H1 (cell line): ENCODE data around the gene ADCY5. TPM values are rescaled to one million over a fixed set of nuclear protein-coding genes. Genes with fewer than 3 reads are reported as not detected.
A peak's percentile ranks its signal among the peaks of the same experiment; 100 is the strongest.

Experiments
- CTCF ChIA-PET: fragments of 300-600 bp; sonication (Branson Sonifier 250); formaldehyde crosslinking; loops from one replicate; lab custom pipeline; 2021; ENCODE audit not compliant: partially characterized antibody; lab: Charles Lee
- POLR2A ChIA-PET: fragments of 300-600 bp; sonication (Branson Sonifier 250); formaldehyde crosslinking; loops from one replicate; lab custom pipeline; 2021; ENCODE audit warnings: inconsistent platforms; ENCODE audit not compliant: partially characterized antibody; lab: Charles Lee
- DNase-seq, 2 experiments: peaks; one replicate each; pipeline versions ENCODE4 v3.0.0 to v3.0.0-alpha.2; 2010 to 2022; ENCODE audit warnings: low spot score in 2 of 2, low read depth in 1 of 2, mixed read lengths in 1 of 2
- FAIRE-seq: peaks from 2 replicates; lab custom pipeline; 2011; peaks lifted over from hg19 to GRCh38; lab: Jason Lieb, UNC
- H2AFZ ChIP-seq: 2 replicates; pipeline ENCODE4 v1.8.1; 2012; ENCODE audit warnings: low read length, inconsistent platforms
- H2AK5ac ChIP-seq: 2 replicates; pipeline ENCODE4 v1.6.1; 2013; ENCODE audit warnings: low read depth, low read length
- H2BK120ac ChIP-seq: replicated peaks from 2 replicates; pipeline ENCODE3; 2013; ENCODE audit warnings: low read depth, low read length, inconsistent platforms
- H2BK12ac ChIP-seq: 2 replicates; pipeline ENCODE4 v1.6.1; 2013; ENCODE audit warnings: low read depth, low read length
- H2BK15ac ChIP-seq: 2 replicates; pipeline ENCODE4 v1.6.1; 2013; ENCODE audit warnings: low read length
- H2BK20ac ChIP-seq: 2 replicates; pipeline ENCODE4 v1.6.1; 2013; ENCODE audit warnings: low read length
- H2BK5ac ChIP-seq: 2 replicates; pipeline ENCODE4 v1.6.1; 2013; ENCODE audit warnings: low read depth, low read length
- H3K14ac ChIP-seq: 2 replicates; pipeline ENCODE4 v1.6.1; 2013; ENCODE audit warnings: inconsistent platforms; ENCODE audit not compliant: insufficient read length
- H3K18ac ChIP-seq: 2 replicates; pipeline ENCODE4 v1.6.1; 2013; ENCODE audit warnings: low read length; ENCODE audit errors: extremely low read depth
- H3K23ac ChIP-seq: 2 replicates; pipeline ENCODE4 v1.6.1; 2013; ENCODE audit warnings: inconsistent platforms; ENCODE audit not compliant: insufficient read length
- H3K23me2 ChIP-seq: 2 replicates; pipeline ENCODE4 v1.6.1; 2013; ENCODE audit warnings: low read depth, low read length
- H3K27ac ChIP-seq: 2 replicates; pipeline ENCODE4 v1.6.1; 2011; ENCODE audit warnings: low read depth, low read length, inconsistent platforms
- H3K27me3 ChIP-seq, 4 experiments: replicated peaks in 1 of 4; 1 replicate in 1 of 4; 2 replicates in 3 of 4; pipeline versions ENCODE4 v1.6.1 to v1.8.1; 2011 to 2013; ENCODE audit warnings: low read length in 3 of 4, mild to moderate bottlenecking in 3 of 4, inconsistent platforms in 2 of 4, mixed read lengths in 2 of 4, moderate library complexity in 1 of 4; ENCODE audit not compliant: control insufficient read depth in 3 of 4, insufficient read depth in 3 of 4; ENCODE audit errors: extremely low read depth in 1 of 4
- H3K36me3 ChIP-seq, 4 experiments: 2 replicates each; pipeline versions ENCODE4 v1.6.1 to v1.8.1; 2011 to 2013; ENCODE audit warnings: mild to moderate bottlenecking in 4 of 4, low read length in 3 of 4, moderate library complexity in 2 of 4, control low read depth in 1 of 4, inconsistent platforms in 1 of 4; ENCODE audit not compliant: insufficient read depth in 4 of 4, control insufficient read depth in 2 of 4
- H3K4ac ChIP-seq: replicated peaks from 2 replicates; pipeline ENCODE3; 2013; ENCODE audit warnings: low read length, low read depth, mixed read lengths, inconsistent platforms; ENCODE audit not compliant: insufficient read length
- H3K4me1 ChIP-seq, 4 experiments: replicated peaks in 1 of 4; 1 replicate in 1 of 4; 2 replicates in 3 of 4; pipeline versions ENCODE4 v1.6.1 to v1.8.1; 2011 to 2013; ENCODE audit warnings: low read length in 3 of 4, inconsistent platforms in 2 of 4, mixed read lengths in 1 of 4; ENCODE audit not compliant: insufficient read depth in 4 of 4, control insufficient read depth in 3 of 4
- H3K4me2 ChIP-seq, 2 experiments: 2 replicates each; pipeline versions ENCODE4 v1.6.1 to v1.8.1; 2011 to 2013; ENCODE audit warnings: low read depth in 2 of 2, low read length in 2 of 2, control low read depth in 1 of 2, inconsistent platforms in 1 of 2, mild to moderate bottlenecking in 1 of 2; ENCODE audit not compliant: insufficient read depth in 1 of 2
- H3K4me3 ChIP-seq, 4 experiments: fragments of 200-600, 300-600 bp in 1 of 4; sonication (generic), shearing (Covaris generic), sonication (Bioruptor Twin) in 1 of 4; 2 replicates each; pipeline versions ENCODE4 v1.5.1 to v1.8.1; 2011 to 2016; ENCODE audit warnings: low read length in 4 of 4, low read depth in 3 of 4, control low read depth in 2 of 4, inconsistent platforms in 2 of 4, mild to moderate bottlenecking in 2 of 4, mixed read lengths in 1 of 4, moderate library complexity in 1 of 4; ENCODE audit not compliant: insufficient read depth in 2 of 4; ENCODE audit errors: extremely low read depth in 1 of 4
- H3K56ac ChIP-seq: replicated peaks from 2 replicates; pipeline ENCODE3; 2013; ENCODE audit warnings: low read depth, mild to moderate bottlenecking, mixed read lengths, low read length, inconsistent platforms; ENCODE audit not compliant: insufficient read length
- H3K79me1 ChIP-seq: 2 replicates; pipeline ENCODE4 v1.6.1; 2013; ENCODE audit warnings: low read depth, low read length, control low read depth
- H3K79me2 ChIP-seq, 2 experiments: 2 replicates each; pipeline versions ENCODE4 v1.6.1 to v1.8.1; 2012 to 2013; ENCODE audit warnings: low read length in 2 of 2, mild to moderate bottlenecking in 2 of 2, inconsistent platforms in 1 of 2; ENCODE audit not compliant: insufficient read depth in 2 of 2, control insufficient read depth in 1 of 2
- H3K9ac ChIP-seq, 4 experiments: replicated peaks in 1 of 4; 1 replicate in 1 of 4; 2 replicates in 3 of 4; pipeline versions ENCODE4 v1.6.1 to v1.8.1; 2011 to 2013; ENCODE audit warnings: low read depth in 3 of 4, low read length in 3 of 4, control low read depth in 2 of 4, mild to moderate bottlenecking in 2 of 4, moderate library complexity in 2 of 4, inconsistent platforms in 1 of 4; ENCODE audit errors: extremely low read depth in 1 of 4
- H3K9me3 ChIP-seq, 2 experiments: 2 replicates each; pipeline versions ENCODE4 v1.6.1 to v1.8.1; 2012 to 2013; ENCODE audit warnings: mild to moderate bottlenecking in 2 of 2, moderate library complexity in 2 of 2, control low read depth in 1 of 2, inconsistent platforms in 1 of 2, low read depth in 1 of 2, low read length in 1 of 2, mixed read lengths in 1 of 2; ENCODE audit not compliant: insufficient read depth in 2 of 2
- H4K20me1 ChIP-seq, 2 experiments: replicated peaks in 1 of 2; 2 replicates each; pipeline versions ENCODE3 to v1.8.1; 2011 to 2013; ENCODE audit warnings: inconsistent platforms in 2 of 2, low read length in 2 of 2, mild to moderate bottlenecking in 1 of 2; ENCODE audit not compliant: insufficient read depth in 2 of 2, control insufficient read depth in 1 of 2
- H4K5ac ChIP-seq: 2 replicates; pipeline ENCODE4 v1.6.1; 2013; ENCODE audit warnings: low read length, low read depth, mixed read lengths, inconsistent platforms; ENCODE audit not compliant: insufficient read length
- H4K8ac ChIP-seq: 2 replicates; pipeline ENCODE4 v1.8.0; 2013; ENCODE audit warnings: mild to moderate bottlenecking, moderate library complexity, low read length, inconsistent platforms; ENCODE audit not compliant: insufficient read depth; ENCODE audit errors: extremely low read depth
- H4K91ac ChIP-seq: replicated peaks from 2 replicates; pipeline ENCODE3; 2013; ENCODE audit warnings: low read length, mixed read lengths, inconsistent platforms; ENCODE audit not compliant: insufficient read length
- ASH2L ChIP-seq: fragments of 200-600, 300-600 bp; sonication (generic); IDR thresholded peaks from one replicate; pipeline ENCODE4 v1.7.1; 2017; ENCODE audit warnings: low read length
- HDAC2 ChIP-seq, 2 experiments: fragments of 300-600 bp in 1 of 2; sonication (generic) in 1 of 2; IDR thresholded peaks; 2 replicates each; pipeline ENCODE4 v1.6.1; 2011 to 2012; ENCODE audit warnings: low read depth in 2 of 2, low read length in 2 of 2, mild to moderate bottlenecking in 2 of 2, moderate library complexity in 2 of 2, borderline replicate concordance in 1 of 2, inconsistent platforms in 1 of 2
- NRF1 ChIP-seq: IDR thresholded peaks from 2 replicates; pipeline ENCODE4 v1.6.1; 2011; ENCODE audit warnings: mild to moderate bottlenecking, low read depth, low read length, improper control_type of control experiment
- RFX5 ChIP-seq: IDR thresholded peaks from 2 replicates; pipeline ENCODE4 v1.6.1; 2011; ENCODE audit warnings: low read depth, low read length, improper control_type of control experiment, borderline replicate concordance
- SIRT6 ChIP-seq: IDR thresholded peaks from one replicate; pipeline ENCODE4 v1.7.1; 2012; ENCODE audit warnings: low read length, inconsistent platforms
- SRF ChIP-seq: IDR thresholded peaks from 2 replicates; pipeline ENCODE4 v1.6.1; 2011; ENCODE audit warnings: mild to moderate bottlenecking, low read depth, low read length, moderate library complexity
- YY1 ChIP-seq: IDR thresholded peaks from 2 replicates; pipeline ENCODE4 v1.6.1; 2011; ENCODE audit warnings: low read depth, mild to moderate bottlenecking, low read length
- WGBS, 2 experiments: shearing (Covaris generic) in 1 of 2; methylation state at CpG; one replicate each; pipeline versions ENCODE4 v1.1.6 to v1.1.7; 2013 to 2015; ENCODE audit warnings: low lambda C conversion rate in 2 of 2, mixed read lengths in 2 of 2, inconsistent platforms in 1 of 2, low coverage in 1 of 2, missing lambda C conversion rate in 1 of 2; ENCODE audit not compliant: insufficient replicate concordance in 2 of 2, insufficient coverage in 1 of 2, insufficient read length in 1 of 2; ENCODE audit errors: extremely low coverage in 1 of 2, missing lambda C conversion rate in 1 of 2; 5-methylcytosine and 5-hydroxymethylcytosine counted together
- polyA plus RNA-seq, 7 experiments: library from polyadenylated mRNA; depleted of rRNA in 3 of 7; stranded (reverse) in 5 of 7; unstranded in 2 of 7; fragments of >200 nt in 5 of 7; fragments of 200-250 nt in 2 of 7; gene quantifications; 1 replicate in 5 of 7; 2 replicates in 1 of 7; 4 replicates in 1 of 7; pipeline versions ENCODE4 v1.2.1 to v1.2.3, GENCODE V29; 2011 to 2013; ENCODE audit warnings: missing spikeins in 2 of 7, mixed read lengths in 2 of 7
- total RNA-seq: library from RNA; stranded (reverse); fragmentation: NEBNext Ultra II Directional; extraction: Animal tissue kit (Norgen Biotek cat#: 25700); gene quantifications from 2 replicates; pipeline ENCODE4 v1.2.1, GENCODE V29; 2021

ADCY5 gene
- total and polyA plus RNA-seq, 2 of the 8 experiments (the other 6 are each of a cell fraction or from before 2014, with no cell fraction given), result 18.9 to 40.8 TPM

GRCh38 chr3:123384256-123384655 is 64.6 kb downstream of the ADCY5 start:
- no peak for DNase-seq
- no peak for FAIRE-seq
- Histone ChIP-seq H2AFZ (no peak overlapping the region), H3K4me1 (peaks cover 4 to 10% (median 9%) of the 10 kb centered on the region in 4 experiments), H3K18ac (no peak overlapping the region), H2BK12ac (0 out of 2 replicates have a peak overlapping the region, but pooled peaks have one; percentile 89), H3K27ac (no peak overlapping the region), H3K4me2 (no peak overlapping the region), H2BK20ac (no peak overlapping the region), H3K14ac (no peak overlapping the region), H2BK5ac (no peak overlapping the region), H3K79me2 (no peaks in the 10 kb centered on the region), H2AK5ac (no peak overlapping the region), H3K23ac (no peak overlapping the region), H3K23me2 (no peaks in the 10 kb centered on the region; the same call in 1 of the 2 replicates), H4K8ac (no peak overlapping the region), H4K5ac (no peak overlapping the region), H3K4ac (no peak overlapping the region), H4K91ac (no peak overlapping the region), H3K56ac (no peak overlapping the region), H3K36me3 (no peaks in the 10 kb centered on the region; a peak in 1 of 8 replicates), H3K4me3 (no peak overlapping the region), H3K9ac (no peak overlapping the region), H2BK120ac (no peak overlapping the region), H3K27me3 (no peaks in the 10 kb centered on the region), H3K79me1 (no peaks in the 10 kb centered on the region), H2BK15ac (no peak overlapping the region), H4K20me1 (no peaks in the 10 kb centered on the region), H3K9me3 (no peaks in the 10 kb centered on the region)
- 97% methylated on average over 8 of the region's 8 CpGs; no CpG with 5 or more reads in 1 of the 2 experiments for WGBS, 2 experiments
- TF ChIP-seq SIRT6 (no peak), RFX5 (no peak), NRF1 (no peak), YY1 (no peak), ASH2L (no peak), HDAC2 (IDR thresholded peaks at IDR 0.05; ENCODE audit: borderline replicate concordance in 1 of 2, low read depth in 2 of 2, low read length in 2 of 2) (no peak), SRF (no peak)
- POLR2A ChIA-PET, result interaction anchor here (1.0 to 1.6 kb wide), 2 partner anchors 9 to 28 kb away, joined by 4 to 5 read pairs; no protein-coding TSS in a partner anchor
- CTCF ChIA-PET, result interaction anchor here (0.9 to 11.1 kb wide), 12 partner anchors 9 to 103 kb away, joined by 3 to 63 read pairs (median 4); no protein-coding TSS in a partner anchor
